ENCODE data around the gene DPM1. TPM values are rescaled to one million over a fixed set of nuclear protein-coding genes. Genes with fewer than 3 reads are reported as not detected.

DPM1 gene
- total and polyA plus RNA-seq, 2 experiments from 2014 or later, result 76.2 to 89.8 TPM

GRCh38 chr20:50932016-50932485 lies 26.3 kb downstream of the DPM1 start:
- no peak overlapping the region for H3K4me3 ChIP-seq
- H3K27me3 ChIP-seq, result no peaks in the 10 kb centered on the region
- no peak for TF ChIP-seq CTCF (IDR thresholded peaks at IDR 0.05; ENCODE audit: low read depth, low read length)
- H3K4me1 ChIP-seq (ENCODE audit: low read depth), result peaks cover 24% of the 10 kb centered on the region
- H3K9me3 ChIP-seq (ENCODE audit: low read depth), result no peaks in the 10 kb centered on the region
- DNase-seq (ENCODE audit: low read depth in 1 of 2, low spot score in 1 of 2), result no peak
- peak overlapping the region; percentile 100 for H3K27ac ChIP-seq
- H3K36me3 ChIP-seq, result peaks cover 36% of the 10 kb centered on the region

- peaks cover 37% of the 10 kb centered on the region for H3K36me3 ChIP-seq
- peak within 1 kb of the TSS; percentile 93 for H3K4me3 ChIP-seq
- H3K27ac ChIP-seq, result peak within 1 kb of the TSS; percentile 100
Observed at GRCh38 chr20:50931306-50932015, 26.9 kb downstream of the DPM1 start, which contains the start of gene ADNP. ADNP (minus strand) TSS chr20:50931437; CDS start chr20:50903996, 27,441 bp downstream.

GRCh38 chr20:50930976-50931305 lies 27.4 kb downstream of the DPM1 start:
- Histone ChIP-seq H3K27me3 (no peaks in the 10 kb centered on the region), H3K27ac (peak overlapping the region; percentile 100), H3K4me1 (ENCODE audit: low read depth) (peaks cover 35% of the 10 kb centered on the region), H3K36me3 (peaks cover 33% of the 10 kb centered on the region), H3K9me3 (ENCODE audit: low read depth) (no peaks in the 10 kb centered on the region), H3K4me3 (peak overlapping the region; percentile 66)
- no peak for DNase-seq (ENCODE audit: low read depth in 1 of 2, low spot score in 1 of 2)
- no peak for TF ChIP-seq CTCF (IDR thresholded peaks at IDR 0.05; ENCODE audit: low read depth, low read length)

More at GRCh38 chr20:50931306-50932015, 26.9 kb downstream of the DPM1 start, which contains the start of gene ADNP:
- peak; percentile 69 for TF ChIP-seq CTCF (IDR thresholded peaks at IDR 0.05; ENCODE audit: low read depth, low read length)
- peak; percentile 96 to 98 for DNase-seq (ENCODE audit: low read depth in 1 of 2, low spot score in 1 of 2)
- no peaks in the 10 kb centered on the region for H3K9me3 ChIP-seq (ENCODE audit: low read depth)
- H3K27me3 ChIP-seq, result no peaks in the 10 kb centered on the region
- H3K4me1 ChIP-seq (ENCODE audit: low read depth), result peaks cover 30% of the 10 kb centered on the region

GRCh38 chr20:50930139-50930975 lies 28.0 kb downstream of the DPM1 start:
- peak overlapping the region; percentile 100 for H3K27ac ChIP-seq

More at GRCh38 chr20:50930139-50930975, 28.0 kb downstream of the DPM1 start:
- peaks cover 38% of the 10 kb centered on the region for H3K4me1 ChIP-seq (ENCODE audit: low read depth)
- H3K36me3 ChIP-seq, result peaks cover 28% of the 10 kb centered on the region
- no peak for TF ChIP-seq CTCF (IDR thresholded peaks at IDR 0.05; ENCODE audit: low read depth, low read length)
- H3K9me3 ChIP-seq (ENCODE audit: low read depth), result no peaks in the 10 kb centered on the region
- H3K4me3 ChIP-seq, result peak overlapping the region; percentile 93
- DNase-seq (ENCODE audit: low read depth in 1 of 2, low spot score in 1 of 2), result peak in 1 of 2 donors; percentile 49
- H3K27me3 ChIP-seq, result no peaks in the 10 kb centered on the region

All from cardiac muscle cell (in vitro differentiated cells and primary cell).